Measurements from ENCODE around the gene PPP2R5C.
A peak's percentile ranks its signal among the peaks of the same experiment; 100 is the strongest.

PPP2R5C gene

GRCh38 chr14:101925152-101925551 lies 163.6 kb downstream of the PPP2R5C start:
- no peak for DNase-seq

GRCh38 chr14:101926085-101926484 lies 164.6 kb downstream of the PPP2R5C start:
- DNase-seq, result no peak

- no peak for DNase-seq
Measured at GRCh38 chr14:101926620-101927019, 165.1 kb downstream of the PPP2R5C start.

- peak; percentile 6 for DNase-seq
Measured at GRCh38 chr14:101927859-101928258, 166.3 kb downstream of the PPP2R5C start.

- DNase-seq, result peak; percentile 50
Measured at GRCh38 chr14:101928415-101928841, 166.9 kb downstream of the PPP2R5C start.

- DNase-seq, result no peak
Measured at GRCh38 chr14:101929096-101929495, 167.6 kb downstream of the PPP2R5C start.

GRCh38 chr14:101929946-101930345 lies 168.4 kb downstream of the PPP2R5C start:
- no peak for DNase-seq

GRCh38 chr14:101932673-101933072 lies 171.2 kb downstream of the PPP2R5C start:
- DNase-seq, result no peak

GRCh38 chr14:101933209-101933608 lies 171.7 kb downstream of the PPP2R5C start:
- no peak for DNase-seq

- no peak for DNase-seq
Measured at GRCh38 chr14:101934601-101935150, 173.2 kb downstream of the PPP2R5C start.

- no peak for DNase-seq
Measured at GRCh38 chr14:101937926-101938767, 176.6 kb downstream of the PPP2R5C start.

- no peak for DNase-seq
Measured at GRCh38 chr14:101939646-101940170, 178.2 kb downstream of the PPP2R5C start.

GRCh38 chr14:101944451-101944850 lies 182.9 kb downstream of the PPP2R5C start:
- no peak for DNase-seq

GRCh38 chr14:101945171-101945570 lies 183.7 kb downstream of the PPP2R5C start:
- DNase-seq, result no peak

- DNase-seq, result no peak
Measured at GRCh38 chr14:101947577-101947903, 186.0 kb downstream of the PPP2R5C start.

- peak; percentile 93 for DNase-seq
Measured at GRCh38 chr14:101947904-101948665, 186.6 kb downstream of the PPP2R5C start.

- no peak for DNase-seq
Measured at GRCh38 chr14:101948666-101949216, 187.2 kb downstream of the PPP2R5C start.

- DNase-seq, result no peak
Measured at GRCh38 chr14:101950100-101950499, 188.6 kb downstream of the PPP2R5C start.

- DNase-seq, result no peak
Measured at GRCh38 chr14:101950516-101951215, 189.2 kb downstream of the PPP2R5C start.

- DNase-seq, result no peak
Measured at GRCh38 chr14:101953151-101953550, 191.6 kb downstream of the PPP2R5C start.

- no peak for DNase-seq
Measured at GRCh38 chr14:101954501-101954900, 193.0 kb downstream of the PPP2R5C start.

GRCh38 chr14:101955695-101956161 lies 194.2 kb downstream of the PPP2R5C start:
- DNase-seq, result no peak
